OCI-LY3 (cell line): ENCODE results near the gene PPFIBP2.

Source experiments
- H2AFZ ChIP-seq: fragments of 200-600, 300-600 bp; shearing (Covaris generic); 2 replicates; pipeline ENCODE4 v1.6.0; 2014; ENCODE audit warnings: antibody characterized with exemption, low read depth, low read length
- H3K27ac ChIP-seq: fragments of 200-600, 300-600 bp; sonication (generic); 2 replicates; pipeline ENCODE4 v1.5.1; 2014; ENCODE audit warnings: mild to moderate bottlenecking, low read length, moderate library complexity, mixed read lengths
- H3K27me3 ChIP-seq: fragments of 200-600, 300-600 bp; sonication (generic); 2 replicates; pipeline ENCODE4 v1.6.1; 2014; ENCODE audit warnings: low read depth, low read length, mixed read lengths
- H3K36me3 ChIP-seq: fragments of 200-600, 300-600 bp; sonication (generic); replicated peaks from 2 replicates; pipeline ENCODE3; 2014; ENCODE audit warnings: low read depth, low read length, mixed read lengths
- H3K4me1 ChIP-seq: fragments of 300-600, 200-600 bp; sonication (generic); 2 replicates; pipeline ENCODE4 v1.6.1; 2014; ENCODE audit warnings: low read length, mixed read lengths
- H3K4me2 ChIP-seq: fragments of 200-600, 300-600 bp; sonication (generic); 2 replicates; pipeline ENCODE4 v1.6.1; 2014; ENCODE audit warnings: low read length, mixed read lengths
- H3K4me3 ChIP-seq: fragments of 300-600, 200-600 bp; sonication (generic); 2 replicates; pipeline ENCODE4 v1.5.1; 2014; ENCODE audit warnings: antibody characterized with exemption, mild to moderate bottlenecking, low read length, moderate library complexity
- H3K79me2 ChIP-seq: fragments of 300-600, 200-600 bp; shearing (Covaris generic); 2 replicates; pipeline ENCODE4 v1.6.1; 2014; ENCODE audit warnings: mild to moderate bottlenecking, low read length, mixed read lengths
- H3K9ac ChIP-seq: fragments of 300-600, 200-600 bp; shearing (Covaris generic); 2 replicates; pipeline ENCODE4 v1.6.0; 2014; ENCODE audit warnings: mild to moderate bottlenecking, low read length, moderate library complexity
- H3K9me3 ChIP-seq: fragments of 200-600, 300-600 bp; shearing (Covaris generic); 2 replicates; pipeline ENCODE4 v1.6.1; 2014; ENCODE audit warnings: low read length, mixed read lengths; ENCODE audit not compliant: insufficient read depth
- H4K20me1 ChIP-seq: fragments of 200-600, 300-600 bp; sonication (generic); 2 replicates; pipeline ENCODE4 v1.6.1; 2016; ENCODE audit warnings: low read length, mixed read lengths; ENCODE audit not compliant: insufficient read depth
- CTCF ChIP-seq: fragments of 200-600, 300-600 bp; sonication (generic); IDR thresholded peaks from 2 replicates; pipeline ENCODE4 v1.5.1; 2014; ENCODE audit warnings: antibody characterized with exemption, low read length, low read depth
- EZH2phosphoT487 ChIP-seq: fragments of 200-600 bp; shearing (Covaris generic); IDR thresholded peaks from 2 replicates; pipeline ENCODE4 v1.6.1; 2018; ENCODE audit warnings: antibody characterized with exemption, mixed run types, low read depth

PPFIBP2 gene

GRCh38 chr11:7590529-7590928, 76.7 kb downstream of the PPFIBP2 start:
- Histone ChIP-seq H4K20me1 (peaks cover 27% of the 10 kb centered on the region), H3K4me3 (no peak overlapping the region), H3K27me3 (no peaks in the 10 kb centered on the region), H3K4me1 (peaks cover 19% of the 10 kb centered on the region), H3K36me3 (peaks cover 38% of the 10 kb centered on the region), H3K27ac (no peak overlapping the region), H3K79me2 (peaks cover under 1% of the 10 kb centered on the region), H2AFZ (no peak overlapping the region), H3K9me3 (no peaks in the 10 kb centered on the region), H3K9ac (no peak overlapping the region), H3K4me2 (no peak overlapping the region)
- TF ChIP-seq CTCF: no peak

GRCh38 chr11:7591107-7591894, 77.5 kb downstream of the PPFIBP2 start:
- Histone ChIP-seq H4K20me1 (peaks cover 26% of the 10 kb centered on the region), H3K9me3 (no peaks in the 10 kb centered on the region), H3K27ac (no peak overlapping the region), H3K4me2 (no peak overlapping the region), H3K79me2 (no peaks in the 10 kb centered on the region; the same call in 1 of the 2 replicates), H3K4me1 (peaks cover 19% of the 10 kb centered on the region), H3K36me3 (peaks cover 37% of the 10 kb centered on the region), H2AFZ (no peak overlapping the region), H3K9ac (no peak overlapping the region), H3K4me3 (no peak overlapping the region), H3K27me3 (no peaks in the 10 kb centered on the region)
- TF ChIP-seq EZH2phosphoT487 (no peak), CTCF (no peak)

GRCh38 chr11:7591987-7592386, 78.2 kb downstream of the PPFIBP2 start:
- TF ChIP-seq CTCF (no peak), EZH2phosphoT487 (no peak)
- H3K27me3 ChIP-seq: no peaks in the 10 kb centered on the region
- no peak overlapping the region for H3K9ac ChIP-seq
- no peak overlapping the region for H2AFZ ChIP-seq
- H3K4me3 ChIP-seq: no peak overlapping the region
- no peaks in the 10 kb centered on the region; the same call in 1 of the 2 replicates for H3K79me2 ChIP-seq
- peaks cover 36% of the 10 kb centered on the region for H3K36me3 ChIP-seq
- H3K27ac ChIP-seq: no peak overlapping the region
- peaks cover 19% of the 10 kb centered on the region for H3K4me1 ChIP-seq
- H3K9me3 ChIP-seq: no peaks in the 10 kb centered on the region
- no peak overlapping the region for H3K4me2 ChIP-seq
- H4K20me1 ChIP-seq: peaks cover 19% of the 10 kb centered on the region

DNA sequence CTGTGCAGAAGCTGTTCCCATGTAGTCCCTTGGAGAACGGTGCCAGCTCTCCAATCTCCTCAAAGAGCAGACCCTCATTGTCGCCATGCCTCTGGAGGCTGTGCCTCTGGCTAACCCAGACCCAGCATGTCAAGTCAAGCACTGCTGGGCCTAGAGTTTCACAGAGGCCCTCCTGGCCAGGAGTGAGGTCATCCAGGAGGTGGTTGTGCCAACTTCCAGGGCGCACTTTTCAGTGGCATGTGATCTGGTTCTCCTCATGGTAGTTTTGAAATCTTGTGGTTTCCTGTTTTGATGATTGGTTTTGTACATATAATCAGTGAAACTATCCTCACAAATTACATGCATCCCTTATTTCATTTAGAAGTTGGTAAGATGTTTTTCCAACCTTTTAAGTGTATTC, 78.9 kb downstream of the PPFIBP2 start:
- Histone ChIP-seq H3K27me3 (no peaks in the 10 kb centered on the region), H3K9me3 (no peaks in the 10 kb centered on the region), H3K4me3 (no peak overlapping the region), H3K79me2 (no peaks in the 10 kb centered on the region), H3K9ac (no peak overlapping the region), H4K20me1 (peaks cover 16% of the 10 kb centered on the region), H3K4me1 (peaks cover 19% of the 10 kb centered on the region), H2AFZ (no peak overlapping the region), H3K36me3 (peaks cover 38% of the 10 kb centered on the region), H3K4me2 (no peak overlapping the region), H3K27ac (no peak overlapping the region)
- TF ChIP-seq EZH2phosphoT487 (no peak), CTCF (no peak)
